BE2C (cell line): ENCODE results near the gene GPR34.

Experiments used
- DNase-seq: peaks from one replicate; pipeline ENCODE4 v3.0.0-alpha.2; 2020
- H3K27me3 ChIP-seq: fragments of 250-450 bp; sonication (Bioruptor Pico); 2 replicates; pipeline ENCODE4 v1.5.1; 2020; ENCODE audit warnings: mild to moderate bottlenecking
- H3K36me3 ChIP-seq: fragments of 250-450 bp; sonication (Bioruptor Pico); 2 replicates; pipeline ENCODE4 v1.5.1; 2020; ENCODE audit warnings: mild to moderate bottlenecking
- H3K4me1 ChIP-seq: fragments of 250-450 bp; sonication (Bioruptor Pico); 2 replicates; pipeline ENCODE4 v1.5.1; 2020
- H3K4me3 ChIP-seq: 2 replicates; pipeline ENCODE4 v1.5.1; 2011; ENCODE audit warnings: low read depth, low read length
- H3K9me3 ChIP-seq: fragments of 250-450 bp; sonication (Bioruptor Pico); 2 replicates; pipeline ENCODE4 v1.5.1; 2020
- TF ChIP-seq, protein P1 (sequence below): IDR thresholded peaks from 2 replicates; pipeline ENCODE4 v1.5.1; 2012; ENCODE audit warnings: mild to moderate bottlenecking, low read depth, low read length

The GPR34 gene

DNA sequence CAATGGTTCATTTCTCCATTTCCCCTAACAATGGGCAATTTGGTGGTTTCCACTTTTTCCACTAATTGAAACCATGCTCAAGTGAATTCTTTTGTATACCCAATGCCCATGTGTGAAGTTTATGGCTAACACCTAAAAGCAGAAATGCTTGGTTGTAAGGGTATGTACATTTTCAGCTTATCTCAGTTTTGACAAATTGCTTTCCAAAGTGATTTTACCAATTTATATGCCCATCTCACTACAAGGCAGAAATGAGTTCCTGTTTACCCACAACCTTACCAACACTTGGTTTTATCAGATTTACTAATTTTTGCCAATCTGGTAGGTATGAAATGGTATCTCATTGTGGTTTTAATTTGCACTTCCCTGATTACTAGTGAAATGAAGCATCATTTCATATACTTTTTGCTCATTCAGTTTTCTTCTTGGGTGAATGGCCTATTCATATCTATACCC, 14.8 kb downstream of the GPR34 start:
- TF ChIP-seq, protein P1, sequence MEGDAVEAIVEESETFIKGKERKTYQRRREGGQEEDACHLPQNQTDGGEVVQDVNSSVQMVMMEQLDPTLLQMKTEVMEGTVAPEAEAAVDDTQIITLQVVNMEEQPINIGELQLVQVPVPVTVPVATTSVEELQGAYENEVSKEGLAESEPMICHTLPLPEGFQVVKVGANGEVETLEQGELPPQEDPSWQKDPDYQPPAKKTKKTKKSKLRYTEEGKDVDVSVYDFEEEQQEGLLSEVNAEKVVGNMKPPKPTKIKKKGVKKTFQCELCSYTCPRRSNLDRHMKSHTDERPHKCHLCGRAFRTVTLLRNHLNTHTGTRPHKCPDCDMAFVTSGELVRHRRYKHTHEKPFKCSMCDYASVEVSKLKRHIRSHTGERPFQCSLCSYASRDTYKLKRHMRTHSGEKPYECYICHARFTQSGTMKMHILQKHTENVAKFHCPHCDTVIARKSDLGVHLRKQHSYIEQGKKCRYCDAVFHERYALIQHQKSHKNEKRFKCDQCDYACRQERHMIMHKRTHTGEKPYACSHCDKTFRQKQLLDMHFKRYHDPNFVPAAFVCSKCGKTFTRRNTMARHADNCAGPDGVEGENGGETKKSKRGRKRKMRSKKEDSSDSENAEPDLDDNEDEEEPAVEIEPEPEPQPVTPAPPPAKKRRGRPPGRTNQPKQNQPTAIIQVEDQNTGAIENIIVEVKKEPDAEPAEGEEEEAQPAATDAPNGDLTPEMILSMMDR: no peak
- Histone ChIP-seq H3K27me3 (no peaks in the 10 kb centered on the region), H3K4me3 (no peak overlapping the region), H3K4me1 (no peaks in the 10 kb centered on the region), H3K36me3 (no peaks in the 10 kb centered on the region), H3K9me3 (no peaks in the 10 kb centered on the region)
- no peak for DNase-seq

DNA sequence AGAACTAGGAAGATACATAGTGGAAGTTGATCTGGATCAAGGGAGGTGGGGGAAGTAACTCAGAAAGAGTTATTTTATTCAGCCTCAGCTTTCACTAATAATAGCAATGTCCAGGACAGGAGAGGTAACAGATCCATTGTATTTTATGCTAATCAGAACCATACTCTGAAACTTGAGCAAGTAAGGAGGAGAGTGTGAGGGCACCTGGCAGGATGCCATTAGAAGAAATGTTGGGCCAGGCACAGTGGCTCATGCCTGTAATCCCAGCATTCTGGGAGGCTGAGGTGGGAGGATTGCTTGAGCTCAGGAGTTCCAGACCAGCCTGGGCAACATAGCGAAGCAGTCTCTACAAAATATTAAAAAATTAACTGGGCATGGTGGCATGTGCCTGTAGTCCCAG, 16.3 kb downstream of the GPR34 start:
- DNase-seq: no peak
- TF ChIP-seq, protein P1: no peak
- H3K9me3 ChIP-seq: no peaks in the 10 kb centered on the region
- H3K4me3 ChIP-seq: no peak overlapping the region
- H3K36me3 ChIP-seq: no peaks in the 10 kb centered on the region
- no peaks in the 10 kb centered on the region for H3K27me3 ChIP-seq
- H3K4me1 ChIP-seq: no peaks in the 10 kb centered on the region

DNA sequence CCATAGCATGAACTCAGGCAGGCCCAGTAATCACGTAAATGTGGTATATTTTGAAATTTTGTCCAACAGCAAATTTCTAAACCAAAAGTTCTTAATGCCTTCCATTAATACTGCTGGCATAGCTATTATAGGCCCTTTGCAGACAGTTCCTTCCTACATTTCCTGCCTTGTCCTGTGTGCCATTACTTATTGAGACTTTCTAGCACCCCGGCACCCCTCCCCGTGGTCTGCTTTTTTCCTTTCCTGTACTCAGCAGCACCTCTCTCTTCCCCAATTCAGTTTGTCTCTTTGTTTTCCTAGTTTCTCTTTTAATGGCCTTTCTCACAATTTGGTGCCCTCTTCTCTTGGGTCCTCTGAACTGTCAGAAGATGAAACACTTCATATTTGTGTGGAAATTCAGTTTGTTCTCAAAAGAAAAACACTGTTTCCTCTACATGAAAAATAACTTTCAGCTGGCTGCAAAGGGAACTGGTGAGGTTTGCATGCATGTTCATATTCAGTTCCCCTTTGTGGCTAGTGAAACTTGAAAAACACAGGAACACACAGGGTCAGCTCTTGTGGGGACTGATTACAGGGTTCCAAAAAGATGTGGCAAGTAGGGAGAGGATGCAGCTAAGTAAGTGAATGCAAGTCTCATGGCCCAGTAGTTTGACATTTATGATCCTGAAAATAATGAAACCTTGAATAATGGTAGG, 17.1 kb downstream of the GPR34 start:
- DNase-seq: no peak
- TF ChIP-seq, protein P1: no peak
- H3K27me3 ChIP-seq: no peaks in the 10 kb centered on the region
- no peaks in the 10 kb centered on the region for H3K9me3 ChIP-seq
- no peaks in the 10 kb centered on the region for H3K36me3 ChIP-seq
- no peaks in the 10 kb centered on the region for H3K4me1 ChIP-seq
- H3K4me3 ChIP-seq: no peak overlapping the region

DNA sequence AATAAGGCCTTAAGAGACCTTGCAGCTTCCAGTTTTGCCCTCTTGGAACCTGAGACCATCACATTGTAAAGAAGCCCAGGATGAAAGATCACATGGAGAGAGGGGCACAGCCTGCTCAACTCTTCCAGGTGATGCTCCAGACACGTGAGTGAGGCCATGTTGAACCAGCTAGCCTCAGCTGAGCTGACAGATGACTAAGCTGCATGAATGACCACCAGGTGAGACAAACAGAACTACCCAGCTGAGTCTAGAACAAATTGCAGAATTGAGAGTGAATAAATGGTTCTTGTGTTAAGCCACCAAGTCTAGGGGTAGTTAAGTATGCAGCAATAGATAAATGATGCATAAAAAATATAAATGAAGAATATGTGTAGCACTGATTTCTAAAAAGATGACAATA, 18.4 kb downstream of the GPR34 start:
- DNase-seq: no peak
- no peaks in the 10 kb centered on the region for H3K36me3 ChIP-seq
- no peaks in the 10 kb centered on the region for H3K4me1 ChIP-seq
- no peak overlapping the region for H3K4me3 ChIP-seq
- H3K27me3 ChIP-seq: no peaks in the 10 kb centered on the region
- H3K9me3 ChIP-seq: no peaks in the 10 kb centered on the region
- TF ChIP-seq, protein P1: no peak

DNA sequence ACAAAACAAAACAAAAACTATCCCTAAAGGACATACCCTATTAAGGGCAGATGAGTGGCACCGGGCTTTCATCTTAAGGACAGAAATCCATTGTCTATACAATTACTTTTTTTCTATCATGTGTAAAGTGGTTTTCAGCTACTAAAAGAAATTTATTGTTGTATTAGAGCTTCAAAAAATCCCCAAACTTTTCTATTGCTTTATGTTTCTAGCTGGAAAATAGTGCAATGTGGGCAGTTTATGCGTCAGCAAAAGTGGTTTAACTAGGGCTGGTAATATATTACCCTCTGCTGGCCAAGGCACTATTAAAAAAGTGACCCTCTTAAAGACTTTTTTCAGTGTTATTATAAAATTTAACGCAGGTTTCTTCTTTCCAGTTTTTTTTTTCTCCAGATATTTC, 19.7 kb downstream of the GPR34 start:
- Histone ChIP-seq H3K4me1 (no peaks in the 10 kb centered on the region), H3K4me3 (no peak overlapping the region)
- TF ChIP-seq, protein P1: no peak

DNA sequence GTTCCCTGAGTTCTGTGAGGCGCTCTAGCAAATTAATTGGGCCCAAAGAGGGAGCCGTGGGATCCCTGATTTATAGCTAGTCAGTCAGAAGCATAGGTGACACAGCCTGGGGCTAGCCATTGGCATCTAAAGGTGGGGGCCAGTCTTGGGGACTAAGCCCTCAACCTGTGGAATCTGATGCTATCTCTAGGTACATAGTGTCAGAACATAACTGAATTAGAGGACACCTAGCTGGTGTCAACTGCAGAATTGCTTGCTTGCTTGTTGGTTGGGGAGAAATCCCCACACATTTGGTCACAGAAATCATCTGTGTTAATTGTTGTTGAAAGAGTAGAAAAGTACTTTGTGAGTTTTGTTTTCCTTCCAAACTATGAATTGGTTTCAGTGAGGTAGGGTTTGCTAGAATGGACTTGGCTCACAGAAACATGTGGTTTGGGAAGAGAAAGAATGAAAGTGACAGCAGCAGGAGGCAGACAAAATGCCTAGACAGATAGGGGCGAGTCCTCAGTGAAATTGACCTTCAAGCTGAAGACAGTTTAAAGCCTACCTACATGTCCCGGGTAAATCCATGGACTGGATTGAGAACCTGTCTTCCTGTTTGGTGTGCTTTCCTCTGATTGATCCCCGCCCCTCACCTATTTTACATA, 22.4 kb downstream of the GPR34 start:
- H3K4me1 ChIP-seq: no peaks in the 10 kb centered on the region
- no peak overlapping the region for H3K4me3 ChIP-seq
- DNase-seq: no peak
- H3K27me3 ChIP-seq: no peaks in the 10 kb centered on the region
- H3K9me3 ChIP-seq: no peaks in the 10 kb centered on the region
- TF ChIP-seq, protein P1: no peak
- no peaks in the 10 kb centered on the region for H3K36me3 ChIP-seq

More for the DNA sequence above, 19.7 kb downstream of the GPR34 start:
- no peak for DNase-seq
- no peaks in the 10 kb centered on the region for H3K36me3 ChIP-seq
- no peaks in the 10 kb centered on the region for H3K27me3 ChIP-seq
- no peaks in the 10 kb centered on the region for H3K9me3 ChIP-seq
